Measurements from ENCODE around the gene AP1S1.
"Not testable (repeated sequence)": the region's sequence is repeated elsewhere in the genome, so short reads cannot be mapped to it uniquely, and the experiment has no call there.

Gene AP1S1

DNA sequence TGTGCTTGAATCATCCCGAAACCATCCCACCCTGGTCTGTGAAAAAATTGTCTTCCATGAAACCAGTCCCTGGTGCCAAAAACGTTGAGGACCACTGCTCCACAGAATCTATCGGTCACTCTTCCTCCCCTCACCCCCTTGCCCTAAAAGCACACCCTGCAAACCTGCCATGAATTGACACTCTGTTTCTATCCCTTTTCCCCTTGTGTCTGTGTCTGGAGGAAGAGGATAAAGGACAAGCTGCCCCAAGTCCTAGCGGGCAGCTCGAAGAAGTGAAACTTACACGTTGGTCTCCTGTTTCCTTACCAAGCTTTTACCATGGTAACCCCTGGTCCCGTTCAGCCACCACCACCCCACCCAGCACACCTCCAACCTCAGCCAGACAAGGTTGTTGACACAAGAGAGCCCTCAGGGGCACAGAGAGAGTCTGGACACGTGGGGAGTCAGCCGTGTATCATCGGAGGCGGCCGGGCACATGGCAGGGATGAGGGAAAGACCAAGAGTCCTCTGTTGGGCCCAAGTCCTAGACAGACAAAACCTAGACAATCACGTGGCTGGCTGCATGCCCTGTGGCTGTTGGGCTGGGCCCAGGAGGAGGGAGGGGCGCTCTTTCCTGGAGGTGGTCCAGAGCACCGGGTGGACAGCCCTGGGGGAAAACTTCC, 28.2 kb upstream of the AP1S1 start:
- DNase-seq, result no peak

DNA sequence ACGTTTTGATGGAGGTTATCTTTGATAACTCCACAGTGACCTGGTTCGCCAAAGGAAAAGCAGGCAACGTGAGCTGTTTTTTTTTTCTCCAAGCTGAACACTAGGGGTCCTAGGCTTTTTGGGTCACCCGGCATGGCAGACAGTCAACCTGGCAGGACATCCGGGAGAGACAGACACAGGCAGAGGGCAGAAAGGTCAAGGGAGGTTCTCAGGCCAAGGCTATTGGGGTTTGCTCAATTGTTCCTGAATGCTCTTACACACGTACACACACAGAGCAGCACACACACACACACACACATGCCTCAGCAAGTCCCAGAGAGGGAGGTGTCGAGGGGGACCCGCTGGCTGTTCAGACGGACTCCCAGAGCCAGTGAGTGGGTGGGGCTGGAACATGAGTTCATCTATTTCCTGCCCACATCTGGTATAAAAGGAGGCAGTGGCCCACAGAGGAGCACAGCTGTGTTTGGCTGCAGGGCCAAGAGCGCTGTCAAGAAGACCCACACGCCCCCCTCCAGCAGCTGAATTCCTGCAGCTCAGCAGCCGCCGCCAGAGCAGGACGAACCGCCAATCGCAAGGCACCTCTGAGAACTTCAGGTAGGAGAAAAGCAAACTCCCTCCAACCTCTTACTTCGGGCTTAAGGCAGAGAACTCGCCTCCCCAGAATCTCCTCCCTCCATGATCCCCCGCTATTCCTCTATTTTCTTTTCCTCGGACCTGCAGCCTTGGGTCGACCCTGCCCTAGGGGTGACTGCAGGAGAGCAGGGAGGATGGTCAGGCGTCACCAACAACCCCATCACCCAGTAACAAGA, 27.4 kb upstream of the AP1S1 start, which contains the start of gene SERPINE1:
Gene SERPINE1 (plus strand): TSS at position 454 of the 809 bp plus-strand sequence. CDS start 1,290 bp downstream, outside the sequence.
- no peak for DNase-seq

DNA sequence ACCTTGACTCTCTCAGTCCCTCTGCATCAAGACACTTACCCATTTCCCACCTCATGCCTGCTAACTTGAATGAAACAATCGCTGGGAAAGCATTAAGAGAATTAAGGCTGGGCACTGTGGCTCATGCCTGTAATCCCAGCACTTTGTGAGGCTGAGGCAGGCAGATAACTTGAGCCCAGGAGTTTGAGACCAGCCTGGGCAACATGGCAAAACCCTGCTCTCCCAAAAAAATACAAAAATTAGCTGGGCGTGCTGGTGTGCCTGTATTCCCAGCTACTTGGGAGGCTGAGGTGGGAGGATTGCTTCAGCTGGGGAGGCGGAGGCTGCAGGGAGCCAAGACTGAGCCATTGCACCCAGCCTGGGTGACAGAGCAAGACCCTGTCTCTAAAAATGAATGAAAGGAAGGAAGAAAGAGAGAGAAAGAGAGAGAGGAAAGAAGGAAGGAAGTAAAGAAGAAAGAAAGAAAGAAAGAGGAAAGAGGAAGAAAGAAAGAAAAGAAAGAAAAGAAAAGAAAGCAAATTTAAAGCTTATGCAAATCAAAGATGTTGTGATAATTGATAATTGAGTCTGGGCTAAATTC, 26.7 kb upstream of the AP1S1 start:
- DNase-seq, result no peak

DNA sequence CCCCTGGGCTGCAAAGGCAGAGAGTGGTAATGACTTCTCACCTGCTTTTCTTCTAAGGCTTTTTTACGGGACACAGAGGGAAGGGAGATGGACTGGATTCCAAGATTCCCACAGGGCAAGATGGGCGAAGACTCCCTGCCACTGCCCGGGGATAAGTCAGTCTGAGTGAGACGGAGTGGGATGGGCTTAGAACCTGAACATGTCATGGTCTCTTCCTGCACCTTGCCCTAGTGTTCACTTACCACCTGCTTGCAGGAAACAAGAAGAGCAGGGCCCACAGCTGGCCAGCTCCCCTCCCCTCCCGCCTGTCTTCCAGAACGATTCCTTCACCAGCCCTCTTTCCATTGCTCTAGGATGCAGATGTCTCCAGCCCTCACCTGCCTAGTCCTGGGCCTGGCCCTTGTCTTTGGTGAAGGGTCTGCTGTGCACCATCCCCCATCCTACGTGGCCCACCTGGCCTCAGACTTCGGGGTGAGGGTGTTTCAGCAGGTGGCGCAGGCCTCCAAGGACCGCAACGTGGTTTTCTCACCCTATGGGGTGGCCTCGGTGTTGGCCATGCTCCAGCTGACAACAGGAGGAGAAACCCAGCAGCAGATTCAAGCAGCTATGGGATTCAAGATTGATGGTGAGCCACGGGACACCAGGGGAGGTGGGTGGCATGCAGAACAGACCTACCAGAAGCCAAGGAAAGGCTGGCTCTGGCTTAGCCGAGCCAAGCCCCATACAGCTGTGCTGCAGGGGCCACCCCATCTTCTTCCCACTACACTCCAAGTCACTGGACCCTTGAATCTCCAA, 26.0 kb upstream of the AP1S1 start:
- no peak for DNase-seq

DNA sequence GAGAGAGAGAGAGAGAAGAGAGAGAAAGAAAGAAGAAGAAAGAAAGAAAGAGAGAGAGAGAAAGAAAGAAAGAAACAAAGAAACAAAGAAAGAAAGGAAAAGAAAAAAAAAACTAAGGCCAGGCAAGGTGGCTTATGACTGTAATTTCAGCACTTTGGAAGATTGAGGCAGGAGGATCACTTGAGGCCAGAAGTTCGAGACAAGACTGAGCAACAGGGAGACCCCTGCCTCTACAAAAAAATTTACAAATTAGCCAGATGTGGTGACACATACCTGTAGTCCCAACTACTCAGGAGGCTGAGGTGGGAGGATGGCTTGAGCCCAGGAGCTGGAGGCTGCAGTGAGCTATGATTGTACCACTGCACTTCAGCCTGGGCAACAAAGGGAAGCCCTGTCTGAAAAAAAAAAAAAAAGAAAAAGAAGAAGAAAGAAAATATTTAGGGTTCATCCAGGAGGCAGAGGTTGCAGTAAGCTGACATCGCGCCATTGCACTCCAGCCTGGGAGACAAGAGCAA, 24.6 kb upstream of the AP1S1 start:
- DNase-seq, result no peak

DNA sequence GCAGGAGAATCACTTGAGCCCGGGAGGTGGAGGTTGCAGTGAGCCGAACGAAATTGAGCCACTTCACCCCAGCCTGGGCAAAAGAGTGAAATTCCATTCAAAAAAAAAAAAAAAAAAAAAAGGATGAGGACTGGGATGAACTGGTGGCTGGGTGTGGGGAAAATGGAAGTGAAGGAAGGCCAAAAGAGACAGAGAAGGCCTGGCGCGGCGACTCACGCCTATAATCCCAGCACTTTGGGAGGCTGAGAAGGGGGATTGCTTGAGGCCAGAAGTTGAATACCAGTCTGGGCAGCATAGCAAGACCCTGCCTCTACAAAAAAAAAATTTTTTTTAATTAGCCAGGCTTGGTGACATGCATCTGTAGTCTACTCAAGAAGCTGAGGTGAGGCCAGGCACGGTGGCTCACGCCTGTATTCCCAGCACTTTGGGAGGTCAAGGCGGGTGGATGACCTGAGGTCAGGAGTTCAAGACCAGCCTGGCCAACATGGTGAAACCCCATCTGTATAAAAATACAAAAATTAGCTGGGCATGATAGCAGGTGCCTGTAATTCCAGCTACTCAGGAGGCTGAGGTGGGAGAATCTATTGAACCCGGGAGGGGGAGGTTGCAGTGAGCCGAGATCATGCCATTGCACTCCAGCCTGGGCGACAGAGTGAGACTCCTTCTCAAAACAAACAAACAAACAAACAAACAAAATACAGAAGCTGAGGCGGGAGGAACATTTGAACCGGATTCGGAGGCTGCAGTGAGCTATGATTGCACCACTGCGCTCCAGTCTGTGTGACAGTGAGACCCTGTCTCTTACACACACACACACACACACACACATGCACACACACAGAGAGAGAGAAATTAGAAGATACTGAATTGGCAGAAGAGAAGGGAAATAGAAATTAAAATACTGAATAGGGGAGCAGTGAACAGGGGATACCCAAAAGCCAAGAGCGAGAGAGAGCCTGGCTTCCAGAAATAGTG, 21.4 kb upstream of the AP1S1 start:
- DNase-seq, result not testable (repeated sequence)

DNA sequence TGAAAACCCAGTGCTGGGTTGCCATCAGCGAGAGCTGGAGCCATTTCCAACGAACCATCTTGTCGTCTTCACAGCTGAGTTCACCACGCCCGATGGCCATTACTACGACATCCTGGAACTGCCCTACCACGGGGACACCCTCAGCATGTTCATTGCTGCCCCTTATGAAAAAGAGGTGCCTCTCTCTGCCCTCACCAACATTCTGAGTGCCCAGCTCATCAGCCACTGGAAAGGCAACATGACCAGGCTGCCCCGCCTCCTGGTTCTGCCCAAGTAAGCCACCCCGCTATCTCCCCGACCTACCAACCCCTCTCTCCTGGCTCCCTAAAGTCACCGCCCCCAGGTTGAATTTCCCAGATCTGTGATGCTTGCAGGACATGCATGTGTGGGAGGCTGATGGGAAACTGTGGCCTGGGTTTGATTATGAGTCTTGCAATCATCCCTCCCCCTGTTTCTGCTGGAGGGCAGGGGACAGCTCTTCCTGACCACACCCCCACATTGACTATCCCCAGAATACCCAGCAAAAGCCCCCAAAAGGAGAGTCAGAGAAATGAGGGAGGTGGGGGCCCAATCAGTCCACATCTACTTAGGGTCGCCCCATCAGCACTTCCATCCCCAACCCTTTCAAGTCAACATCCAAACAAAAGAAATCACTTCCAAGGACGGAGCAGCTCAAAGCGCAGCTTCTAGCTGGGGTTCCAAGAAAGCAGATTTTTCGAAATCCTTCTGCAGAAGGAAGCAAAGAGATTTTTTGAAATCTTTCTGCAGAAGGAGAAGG, 20.5 kb upstream of the AP1S1 start:
- no peak for DNase-seq

DNA sequence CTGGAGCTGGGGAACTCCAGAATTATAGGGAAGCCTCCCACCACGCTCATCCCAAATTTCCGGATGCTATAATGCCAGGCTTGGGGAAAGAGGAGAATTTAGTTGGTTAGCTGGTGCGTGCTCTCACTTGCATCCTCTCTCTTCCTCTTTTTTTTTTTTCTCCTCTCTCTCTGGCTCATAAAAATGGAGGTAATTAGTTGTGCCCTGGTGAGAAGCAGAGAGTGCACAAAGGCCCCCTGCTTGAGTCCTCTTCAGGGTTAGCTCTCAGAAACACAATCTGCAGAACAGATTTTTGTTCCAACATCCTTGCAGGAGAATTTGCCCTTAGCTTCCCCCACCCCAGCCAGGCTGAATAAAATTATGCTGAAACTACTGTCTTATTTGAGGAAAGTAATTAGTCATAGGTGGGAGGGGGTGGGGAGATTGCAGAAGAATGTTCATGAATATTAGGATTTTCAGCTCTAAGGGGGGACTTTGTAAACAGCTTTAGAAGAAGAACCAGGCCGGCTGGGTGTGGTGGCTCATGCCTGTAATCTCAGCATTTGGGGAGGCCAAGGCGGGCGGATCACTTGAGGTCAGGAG, 19.8 kb upstream of the AP1S1 start:
- no peak for DNase-seq

DNA sequence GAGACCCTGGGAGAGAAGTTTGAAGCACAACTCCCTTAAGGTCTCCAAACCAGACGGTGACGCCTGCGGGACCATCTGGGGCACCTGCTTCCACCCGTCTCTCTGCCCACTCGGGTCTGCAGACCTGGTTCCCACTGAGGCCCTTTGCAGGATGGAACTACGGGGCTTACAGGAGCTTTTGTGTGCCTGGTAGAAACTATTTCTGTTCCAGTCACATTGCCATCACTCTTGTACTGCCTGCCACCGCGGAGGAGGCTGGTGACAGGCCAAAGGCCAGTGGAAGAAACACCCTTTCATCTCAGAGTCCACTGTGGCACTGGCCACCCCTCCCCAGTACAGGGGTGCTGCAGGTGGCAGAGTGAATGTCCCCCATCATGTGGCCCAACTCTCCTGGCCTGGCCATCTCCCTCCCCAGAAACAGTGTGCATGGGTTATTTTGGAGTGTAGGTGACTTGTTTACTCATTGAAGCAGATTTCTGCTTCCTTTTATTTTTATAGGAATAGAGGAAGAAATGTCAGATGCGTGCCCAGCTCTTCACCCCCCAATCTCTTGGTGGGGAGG, 16.5 kb upstream of the AP1S1 start:
- no peak for DNase-seq

DNA sequence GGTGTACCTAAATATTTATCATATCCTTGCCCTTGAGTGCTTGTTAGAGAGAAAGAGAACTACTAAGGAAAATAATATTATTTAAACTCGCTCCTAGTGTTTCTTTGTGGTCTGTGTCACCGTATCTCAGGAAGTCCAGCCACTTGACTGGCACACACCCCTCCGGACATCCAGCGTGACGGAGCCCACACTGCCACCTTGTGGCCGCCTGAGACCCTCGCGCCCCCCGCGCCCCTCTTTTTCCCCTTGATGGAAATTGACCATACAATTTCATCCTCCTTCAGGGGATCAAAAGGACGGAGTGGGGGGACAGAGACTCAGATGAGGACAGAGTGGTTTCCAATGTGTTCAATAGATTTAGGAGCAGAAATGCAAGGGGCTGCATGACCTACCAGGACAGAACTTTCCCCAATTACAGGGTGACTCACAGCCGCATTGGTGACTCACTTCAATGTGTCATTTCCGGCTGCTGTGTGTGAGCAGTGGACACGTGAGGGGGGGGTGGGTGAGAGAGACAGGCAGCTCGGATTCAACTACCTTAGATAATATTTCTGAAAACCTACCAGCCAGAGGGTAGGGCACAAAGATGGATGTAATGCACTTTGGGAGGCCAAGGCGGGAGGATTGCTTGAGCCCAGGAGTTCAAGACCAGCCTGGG, 15.9 kb upstream of the AP1S1 start:
- DNase-seq, result peak; percentile 78

DNA sequence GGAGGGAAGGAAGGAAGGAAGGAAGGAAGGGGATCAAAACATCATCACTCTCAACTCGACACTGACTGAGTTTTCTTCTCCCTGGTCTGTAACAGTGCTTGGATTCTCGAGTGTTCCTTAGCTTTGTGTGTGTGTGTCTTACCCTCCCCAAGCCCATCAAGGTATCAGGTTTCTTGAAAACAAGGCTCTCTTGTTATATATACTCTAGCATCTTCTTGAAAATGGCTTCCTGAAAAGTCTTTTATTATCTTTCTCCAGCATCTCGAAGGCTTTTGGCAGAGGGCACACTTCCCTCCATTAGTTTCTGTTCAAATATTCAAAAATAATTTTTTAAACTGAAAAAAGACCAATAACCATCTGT, 14.0 kb upstream of the AP1S1 start:
- DNase-seq, result no peak

DNA sequence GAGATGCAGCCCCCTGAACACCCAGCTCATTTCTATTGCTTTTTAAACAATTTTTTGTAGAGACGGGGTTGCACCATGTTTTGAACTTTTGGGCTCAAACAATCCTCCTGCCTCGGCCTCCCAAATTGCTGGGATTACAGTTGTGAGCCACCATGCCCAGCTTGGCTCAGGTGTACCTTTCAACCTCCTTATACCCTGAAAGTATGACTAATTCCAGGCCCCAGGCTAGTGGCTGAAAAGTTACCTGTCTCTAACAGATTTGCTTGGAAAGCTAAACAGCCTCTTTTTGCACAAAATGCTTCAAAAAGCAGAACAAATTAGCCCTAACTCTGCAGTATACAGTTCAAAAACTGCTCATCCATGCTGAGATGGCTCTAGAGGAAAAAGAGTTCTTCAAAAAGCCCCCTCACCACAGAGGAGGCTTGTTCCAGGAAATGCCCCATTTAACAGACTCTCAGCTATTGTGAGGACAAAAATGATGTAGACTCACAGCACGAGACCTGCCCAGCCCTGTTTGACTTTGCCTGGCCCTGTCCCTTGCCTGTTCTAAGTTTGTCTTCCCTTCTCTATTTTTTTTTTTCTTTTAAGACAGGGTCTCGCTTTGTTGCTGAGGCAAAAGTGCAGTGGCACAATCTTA, 13.4 kb upstream of the AP1S1 start:
- no peak for DNase-seq

DNA sequence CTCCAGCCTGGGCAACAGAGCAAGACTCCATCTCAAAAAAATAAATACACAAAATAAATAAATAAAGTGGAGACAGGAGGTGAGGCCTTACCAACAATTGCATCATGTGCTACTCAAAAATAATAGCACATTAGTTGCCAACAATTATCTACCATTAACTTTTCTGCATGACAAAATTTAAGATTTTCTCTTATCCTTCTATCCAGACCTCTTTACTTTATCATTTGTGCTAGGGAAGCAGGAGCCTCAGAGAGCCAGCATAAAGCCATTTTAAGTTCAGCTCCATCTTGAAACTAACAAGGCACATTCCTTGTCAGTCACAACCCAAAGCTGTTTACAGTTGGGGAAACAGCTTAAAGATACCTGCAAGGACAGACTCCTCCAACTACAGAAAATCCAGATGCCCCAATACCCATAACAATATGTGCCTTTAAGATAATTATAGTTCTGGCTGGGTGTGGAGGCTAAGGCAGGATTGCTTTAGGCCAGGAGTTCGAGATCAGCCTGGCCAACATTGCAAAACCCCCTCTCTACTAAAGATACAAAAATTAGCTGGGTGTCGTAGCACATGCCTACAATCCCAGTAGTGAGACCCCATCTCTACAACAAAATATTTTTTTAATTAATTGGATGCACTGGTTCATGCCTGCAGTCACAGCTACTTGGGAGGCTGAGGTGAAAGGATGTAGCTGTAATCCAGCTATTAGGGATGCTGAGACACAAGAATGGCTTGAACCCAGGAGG, 2.2 kb upstream of the AP1S1 start:
- no peak for DNase-seq

DNA sequence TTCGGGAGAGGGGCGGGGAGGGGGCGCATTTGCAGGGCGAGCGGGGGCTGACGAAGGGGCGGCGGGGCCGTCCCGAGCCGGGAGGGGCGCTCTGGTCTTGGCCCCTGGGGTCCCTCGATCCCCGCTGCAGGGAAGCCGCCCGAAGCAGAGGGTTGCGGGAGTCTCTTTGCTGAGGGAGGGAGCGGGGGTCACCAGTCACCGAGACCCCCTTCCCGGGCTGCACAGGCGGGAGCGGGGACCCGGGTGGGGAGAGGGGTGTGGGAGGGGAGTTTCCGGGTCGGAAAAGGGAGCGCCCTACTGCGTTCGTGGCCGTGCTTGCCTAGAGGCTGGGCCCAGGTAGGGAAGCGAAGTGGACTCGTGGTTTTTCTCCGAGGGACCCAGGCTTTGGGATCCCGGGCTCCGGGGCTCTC, 422 bp downstream of the AP1S1 start:
- DNase-seq, result no peak

DNA sequence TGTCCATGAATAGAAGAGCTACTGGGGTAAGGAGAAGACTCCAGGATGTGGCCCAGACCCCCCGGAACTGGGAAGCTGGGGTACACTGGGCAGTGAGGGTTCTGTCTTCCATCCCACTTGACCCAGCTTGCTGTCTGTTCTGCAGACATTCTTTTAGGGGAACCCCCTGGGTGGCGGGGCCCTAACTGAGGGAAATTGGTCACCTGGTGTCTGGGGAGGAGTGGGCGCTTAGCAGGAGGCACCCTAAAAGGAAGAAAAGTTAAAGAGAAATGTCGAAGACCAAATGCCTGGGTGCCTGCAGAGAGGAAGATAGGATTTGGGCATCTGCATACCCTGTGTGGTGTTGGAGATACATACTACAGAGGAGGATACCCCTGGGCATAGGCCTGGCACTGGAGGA, 1.0 kb downstream of the AP1S1 start:
- DNase-seq, result no peak

DNA sequence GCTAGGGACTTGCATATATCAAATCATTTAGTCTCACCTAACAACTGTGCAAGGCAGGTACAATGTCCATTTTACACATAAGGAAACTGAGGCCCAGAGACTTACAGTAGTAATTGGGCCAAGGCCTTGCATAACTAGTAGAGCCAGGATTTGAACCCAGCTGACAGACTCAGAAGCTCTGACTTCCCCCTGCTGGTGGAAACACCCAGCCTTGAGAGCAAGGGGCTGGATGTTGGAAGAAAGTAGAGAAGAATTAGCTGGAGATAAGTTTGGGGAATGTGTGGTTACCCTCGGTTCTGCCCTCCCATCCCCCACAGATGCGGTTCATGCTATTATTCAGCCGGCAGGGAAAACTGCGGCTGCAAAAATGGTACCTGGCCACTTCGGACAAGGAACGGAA, 2.0 kb downstream of the AP1S1 start:
- no peak for DNase-seq

DNA sequence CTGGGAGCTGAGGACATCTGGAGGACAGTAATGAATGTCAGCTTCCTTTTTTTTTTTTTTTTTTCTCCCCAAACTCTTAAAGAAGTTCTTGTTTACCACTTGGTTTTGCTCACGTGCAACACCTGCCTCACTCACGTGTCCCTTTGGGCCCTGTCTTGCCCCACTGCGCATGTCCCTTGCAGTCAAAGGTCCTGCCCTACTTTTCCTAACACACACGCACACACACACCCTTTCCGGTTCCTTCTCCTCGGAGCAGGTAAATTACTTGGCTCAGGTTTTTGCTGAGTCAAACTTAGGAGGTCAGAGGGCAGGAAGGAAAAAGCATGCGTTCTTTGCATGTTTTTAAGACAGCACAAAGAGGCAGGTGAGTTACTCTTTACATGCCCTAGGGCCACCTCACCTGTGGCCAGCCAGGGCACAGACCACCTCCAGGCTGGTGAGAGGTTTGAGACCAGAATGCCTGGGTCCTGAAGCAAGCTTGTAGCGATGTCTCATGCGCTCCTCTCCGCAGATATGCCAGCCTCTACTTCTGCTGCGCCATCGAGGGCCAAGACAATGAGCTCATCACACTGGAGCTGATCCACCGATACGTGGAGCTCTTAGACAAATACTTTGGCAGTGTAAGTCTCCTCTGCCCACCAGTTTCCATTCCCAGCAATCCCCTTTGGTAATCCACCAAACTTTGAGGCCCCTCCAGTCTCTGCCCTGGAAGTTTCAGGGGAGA, 2.8 kb downstream of the AP1S1 start:
- DNase-seq, result no peak

Data from stimulated activated CD4-positive, alpha-beta T cell treated with anti-CD3 and anti-CD28 coated beads, Interleukin-12 subunit alpha, Interleukin-12 subunit beta, amount 100 ng/mL, for 4 hours (primary cell).